Measurements from ENCODE around the gene OR5H2.
"Not testable (repeated sequence)": the region's sequence is repeated elsewhere in the genome, so short reads cannot be mapped to it uniquely, and the experiment has no call there.

The OR5H2 gene

DNA sequence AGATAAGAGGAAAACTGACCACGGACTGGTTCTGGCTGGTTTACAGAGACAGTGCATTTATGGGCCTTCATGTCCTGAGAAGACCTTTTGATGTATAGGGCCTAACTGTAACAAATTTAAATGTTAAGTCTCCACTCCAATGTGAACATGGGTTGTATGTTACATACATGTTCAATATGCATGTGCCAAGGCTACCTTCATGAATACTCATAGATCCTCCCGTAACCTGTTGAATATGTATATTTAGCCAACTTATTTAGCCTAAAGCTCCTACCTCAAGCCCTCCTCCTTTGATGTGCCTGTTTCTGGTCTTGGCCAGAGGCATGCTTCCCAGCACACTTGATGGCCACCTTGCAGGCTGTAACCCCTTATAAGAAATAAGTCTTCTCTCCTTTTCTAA, at the start of gene OR5H2:
Gene OR5H2 (plus strand): TSS at position 301 of the 400 bp plus-strand sequence. CDS start 398 bp downstream, outside the sequence.
- no peak for DNase-seq

DNA sequence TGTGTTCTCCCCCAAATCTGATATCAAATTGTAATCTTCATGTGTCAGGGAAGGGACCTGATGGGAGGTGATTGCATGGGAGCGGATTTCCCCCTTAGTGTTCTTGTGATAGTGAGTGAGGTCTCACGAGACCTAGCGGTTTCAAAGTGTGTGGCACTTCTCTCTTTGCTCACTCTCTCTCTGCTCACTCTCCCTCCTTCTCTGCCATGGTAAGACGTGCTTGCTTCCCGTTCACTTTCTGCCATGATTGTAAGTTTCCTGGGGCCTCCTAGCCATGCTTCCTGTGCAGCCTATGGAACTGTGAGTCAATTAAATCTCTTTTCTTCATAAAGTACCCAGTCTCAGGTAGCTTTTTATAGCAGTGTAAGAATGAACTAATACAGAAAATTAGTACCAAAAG, 48.8 kb upstream of the OR5H2 start:
- no peak for DNase-seq

DNA sequence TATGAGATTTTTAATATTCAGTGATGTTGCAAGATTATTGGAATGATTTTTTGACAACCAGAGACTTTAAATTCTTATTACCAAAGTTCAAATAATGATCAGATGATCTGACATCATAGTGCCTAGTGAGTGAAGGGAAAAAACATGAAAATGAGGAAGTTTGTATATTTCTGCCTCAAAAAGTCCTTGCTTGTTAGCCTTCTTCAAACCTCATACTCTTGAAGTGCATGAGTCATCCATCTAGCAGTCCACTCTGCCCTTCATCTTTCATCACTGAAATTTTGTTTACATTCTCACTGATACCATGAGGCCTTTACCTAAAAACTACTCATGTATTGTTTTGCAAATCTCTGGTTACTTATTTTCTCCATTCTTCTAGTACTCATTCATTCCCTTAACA, 42.2 kb upstream of the OR5H2 start:
- no peak for DNase-seq

DNA sequence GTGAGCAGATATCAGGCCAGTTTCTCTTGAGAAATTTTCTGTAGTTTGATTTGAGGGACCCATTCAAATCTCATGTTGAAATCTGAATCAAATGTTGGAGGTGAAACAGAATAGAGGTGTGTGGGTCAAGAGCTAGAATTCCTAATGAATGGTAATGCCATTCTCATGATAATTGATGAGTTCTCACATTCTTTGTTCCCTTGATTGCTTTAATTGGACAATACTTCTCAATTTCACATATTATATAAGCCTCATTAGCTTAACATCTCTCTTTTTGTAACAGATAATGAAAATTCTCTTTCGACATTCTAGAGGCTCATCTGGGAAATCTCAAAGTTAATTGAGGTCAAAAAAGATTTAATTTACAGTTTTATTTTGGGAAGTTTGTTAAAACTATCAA, 40.1 kb upstream of the OR5H2 start:
- no peak for DNase-seq

DNA sequence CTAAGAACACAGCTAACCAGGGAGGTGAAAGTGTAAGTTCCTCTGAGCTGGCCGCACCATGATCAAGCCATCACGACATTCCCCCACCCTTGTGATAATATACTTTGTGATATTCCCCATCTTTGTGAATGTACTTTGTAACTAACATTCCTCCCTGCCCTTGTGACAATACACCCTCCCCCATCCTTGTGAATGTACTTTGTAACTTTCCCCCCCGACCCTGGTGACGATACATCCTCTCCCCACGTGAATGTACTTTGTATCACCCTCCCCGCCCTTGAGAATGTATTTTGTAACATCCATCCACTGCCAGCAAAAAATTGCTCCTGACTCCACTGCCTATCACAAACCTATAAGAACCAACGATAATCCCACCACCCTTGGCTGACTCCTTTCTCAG, 38.5 kb upstream of the OR5H2 start:
- DNase-seq = no peak

DNA sequence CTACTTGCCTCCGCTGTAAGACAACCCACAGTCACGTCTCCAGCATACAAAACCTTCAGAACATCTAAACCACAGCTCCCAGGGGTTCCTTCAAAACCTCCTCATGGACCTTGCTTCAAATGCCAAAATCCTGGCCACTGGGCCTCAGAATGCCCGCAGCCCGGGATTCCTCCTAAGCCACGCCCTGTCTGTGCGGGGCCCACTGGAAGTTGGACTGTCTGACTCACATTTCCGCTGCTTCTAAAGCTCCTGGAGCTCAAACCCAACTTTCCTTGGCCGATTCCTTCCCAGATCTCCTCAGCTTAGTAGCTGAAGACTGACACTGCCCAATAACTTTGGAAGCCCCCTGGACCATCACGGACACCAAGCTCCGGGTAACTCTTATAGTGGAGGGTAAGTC, 36.2 kb upstream of the OR5H2 start:
- no peak for DNase-seq

DNA sequence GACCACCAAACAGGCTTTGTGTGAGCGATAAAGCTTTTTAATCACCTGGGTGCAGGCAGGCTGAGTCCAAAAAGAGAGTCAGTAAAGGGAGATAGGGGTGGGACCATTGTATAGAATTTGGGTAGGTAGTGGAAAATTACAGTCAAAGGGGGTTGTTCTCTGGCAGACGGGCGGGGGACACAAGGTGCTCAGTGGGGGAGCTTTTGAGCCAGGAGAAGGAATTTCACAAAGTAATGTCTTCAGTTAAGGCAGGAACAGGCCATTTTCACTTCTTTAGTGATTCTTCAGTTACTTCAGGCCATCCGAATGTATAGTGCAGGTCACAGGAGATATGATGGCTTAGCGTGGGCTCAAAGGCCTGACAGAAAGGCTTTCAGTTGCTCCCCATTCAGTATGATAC, 26.3 kb upstream of the OR5H2 start:
- DNase-seq = not testable (repeated sequence)

DNA sequence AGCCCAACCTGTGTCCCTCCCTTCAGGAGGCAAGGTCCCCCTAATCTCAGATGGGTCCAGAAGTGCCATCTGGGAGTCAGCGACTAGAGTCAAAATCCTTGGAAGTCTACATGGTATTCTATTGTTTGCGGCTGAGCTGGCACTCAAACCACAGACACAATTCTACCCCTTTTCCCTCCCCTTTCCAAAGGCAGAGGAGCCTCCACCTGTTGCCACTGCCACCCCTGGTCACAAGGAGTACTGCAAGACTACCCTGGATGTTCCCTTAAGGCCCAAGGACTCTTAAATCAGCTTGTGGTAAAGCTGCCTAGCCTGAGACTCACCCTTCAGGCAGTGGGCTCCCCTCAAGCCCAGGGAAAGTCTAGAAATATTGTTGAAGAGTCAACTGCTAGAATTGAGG, 22.6 kb upstream of the OR5H2 start:
- peak; percentile 16 for DNase-seq

DNA sequence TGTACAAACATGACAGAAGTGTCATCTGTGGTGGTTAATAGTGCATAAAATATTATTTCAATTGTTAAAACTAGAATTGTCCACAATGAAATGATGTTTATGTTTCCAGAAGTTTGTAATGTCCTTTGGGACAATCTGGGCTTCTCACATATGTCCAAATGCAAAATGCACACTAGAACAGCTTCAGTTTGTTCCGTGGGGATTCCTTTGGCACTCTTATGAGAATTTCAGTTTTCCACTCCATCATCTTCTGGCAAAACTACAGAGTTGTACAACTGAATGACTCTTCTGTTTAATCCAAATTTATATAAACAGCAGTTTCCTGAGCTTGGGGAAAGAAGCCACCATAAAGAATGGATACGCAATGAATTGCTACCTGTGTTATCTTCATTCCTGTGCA, 20.3 kb upstream of the OR5H2 start:
- DNase-seq = no peak

DNA sequence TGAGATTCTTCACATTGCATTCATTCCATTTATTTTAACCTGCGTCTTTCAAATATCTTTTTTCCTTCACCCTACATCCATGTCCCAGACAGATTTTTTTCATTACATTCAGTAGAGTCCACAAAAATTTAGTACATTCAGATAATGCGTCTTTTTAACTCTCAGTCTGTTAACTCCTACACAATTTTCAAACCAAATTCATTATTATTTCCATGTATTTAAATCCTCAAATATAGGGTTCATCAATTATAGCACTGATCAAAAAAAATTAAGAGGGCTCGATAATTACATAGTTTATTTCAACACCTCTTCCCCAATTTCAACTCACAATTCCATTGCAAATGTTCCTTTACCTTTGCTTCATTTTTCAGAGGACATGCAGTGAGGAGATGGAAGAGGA, 18.4 kb upstream of the OR5H2 start, which contains the start of gene OR5H6:
Gene OR5H6 (plus strand): TSS at position 301 of the 400 bp plus-strand sequence. CDS start 89 bp downstream, at position 390.
- no peak for DNase-seq

DNA sequence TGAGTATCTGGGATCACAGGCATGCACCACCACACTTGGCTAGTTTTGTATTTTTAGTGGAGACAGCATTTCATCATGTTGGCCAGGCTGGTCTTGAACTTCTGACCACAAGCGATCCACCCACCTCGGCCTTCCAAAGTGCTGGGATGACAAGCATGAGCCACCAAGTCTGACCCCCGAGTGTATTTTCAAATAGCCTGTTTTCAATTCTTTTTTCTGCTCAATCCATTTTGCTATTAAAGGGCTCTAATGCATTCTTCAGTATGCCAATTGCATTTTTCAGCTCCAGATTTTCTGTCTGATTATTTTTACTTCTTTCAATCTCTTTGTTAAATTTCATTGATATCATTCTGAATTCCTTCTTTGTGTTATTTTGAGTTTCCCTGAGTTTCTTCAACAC, 12.5 kb upstream of the OR5H2 start:
- no peak for DNase-seq

DNA sequence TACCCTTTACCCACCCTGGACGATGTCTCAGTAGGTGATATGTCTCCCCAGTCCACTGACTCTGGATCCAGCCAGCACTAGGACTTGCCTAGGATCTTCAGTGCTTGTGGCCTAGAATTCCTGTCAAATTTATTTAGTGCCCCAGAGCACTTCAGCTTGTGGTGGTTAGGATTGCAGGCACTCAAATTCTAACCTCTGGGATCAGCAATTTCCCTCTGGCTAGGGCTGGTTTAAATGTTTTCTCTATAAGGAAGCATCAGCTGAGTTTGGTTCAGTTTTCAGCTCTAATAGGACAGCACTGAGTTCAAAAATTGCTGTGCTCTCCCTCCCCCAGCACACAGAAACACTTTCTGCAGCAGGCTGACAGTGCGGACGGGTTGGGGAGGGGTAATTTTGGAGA, 10.2 kb upstream of the OR5H2 start:
- DNase-seq = no peak

DNA sequence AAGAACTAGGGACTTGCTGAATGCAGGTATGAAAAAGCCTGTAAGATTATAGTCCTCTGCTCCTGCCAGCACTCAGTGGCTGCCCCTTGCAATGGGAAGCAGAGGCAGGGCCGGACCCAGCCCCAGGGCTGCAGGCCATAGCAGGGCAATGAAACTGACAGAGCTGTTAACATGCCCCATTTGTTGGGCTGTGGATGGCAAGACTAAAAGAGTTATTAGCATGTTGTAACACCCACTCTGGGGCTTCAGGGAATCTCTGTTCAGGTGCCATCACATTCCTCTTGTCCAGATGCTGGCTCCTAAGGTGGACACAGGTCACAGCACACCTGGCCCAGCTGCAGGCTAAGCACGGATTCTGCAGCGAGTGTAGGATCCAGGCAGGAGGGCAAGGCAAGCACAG, 7.4 kb upstream of the OR5H2 start:
- no peak for DNase-seq

DNA sequence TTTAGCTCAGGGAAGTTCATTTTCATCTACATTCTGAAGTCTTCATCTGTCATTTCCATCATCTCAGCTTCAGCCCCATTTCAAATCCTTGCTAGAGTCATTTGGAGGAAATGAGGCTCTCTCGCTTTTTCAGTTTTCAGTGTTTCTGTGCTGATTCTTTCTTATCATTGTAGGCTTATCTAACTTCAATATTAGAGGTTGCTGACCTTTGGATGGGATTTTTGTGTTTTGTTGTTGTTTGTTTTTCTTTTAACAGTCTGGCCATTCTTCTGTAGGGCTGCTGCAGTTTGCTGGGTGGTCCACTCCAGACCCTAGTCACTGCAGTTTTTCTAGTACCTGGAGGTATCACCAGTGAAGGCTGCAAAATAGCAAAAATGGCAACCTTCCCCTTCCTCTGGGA, 8.6 kb downstream of the OR5H2 start:
- no peak for DNase-seq

DNA sequence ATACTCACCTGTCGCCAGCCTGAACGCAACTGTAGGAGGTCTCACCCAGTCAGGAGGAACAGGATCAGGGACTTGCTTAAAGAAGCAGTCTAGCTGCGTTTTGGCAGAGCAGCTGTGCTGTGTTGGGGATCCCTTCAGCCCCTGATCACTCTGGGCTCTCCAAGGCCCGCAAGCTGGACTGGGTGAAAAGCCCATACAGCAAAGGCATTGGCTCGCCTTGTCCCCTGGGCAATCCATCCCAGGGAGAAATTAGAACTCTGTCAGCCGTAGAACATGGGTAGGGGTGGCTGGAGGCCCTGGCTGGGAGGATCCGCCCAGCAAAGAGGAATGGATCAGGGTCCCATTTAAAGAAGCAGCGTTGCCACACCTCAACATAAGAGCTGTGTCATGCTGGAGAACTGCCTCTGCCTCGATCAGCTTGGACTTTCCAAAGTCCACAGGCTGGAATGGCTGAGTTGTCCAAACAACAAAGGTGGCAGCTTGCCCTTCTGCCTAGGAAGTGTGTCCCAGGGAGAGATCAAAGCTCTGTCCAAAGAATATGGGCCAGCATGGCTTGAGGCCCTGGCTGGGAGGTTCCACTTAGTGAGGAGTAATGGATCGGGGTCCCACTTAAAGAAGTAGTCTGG, 9.1 kb downstream of the OR5H2 start:
- DNase-seq = no peak

DNA sequence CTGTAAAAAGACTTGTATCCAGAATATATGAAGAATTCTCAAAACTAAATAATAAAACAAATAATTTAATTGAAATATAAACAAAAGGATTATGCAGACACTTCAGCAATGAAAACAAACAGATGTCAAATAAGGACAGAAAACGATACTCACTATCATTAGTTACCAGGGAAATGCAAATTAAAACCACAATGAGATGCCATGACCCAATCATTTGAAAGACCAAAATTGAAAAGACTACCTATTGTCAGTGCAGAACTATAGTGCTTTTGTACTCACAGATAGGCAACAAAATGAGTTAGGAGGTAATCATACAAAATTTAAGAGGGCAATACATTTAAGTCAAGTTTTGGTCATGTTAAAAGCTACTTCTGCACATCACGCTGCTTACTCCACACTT, 39.8 kb downstream of the OR5H2 start:
- DNase-seq = no peak

DNA sequence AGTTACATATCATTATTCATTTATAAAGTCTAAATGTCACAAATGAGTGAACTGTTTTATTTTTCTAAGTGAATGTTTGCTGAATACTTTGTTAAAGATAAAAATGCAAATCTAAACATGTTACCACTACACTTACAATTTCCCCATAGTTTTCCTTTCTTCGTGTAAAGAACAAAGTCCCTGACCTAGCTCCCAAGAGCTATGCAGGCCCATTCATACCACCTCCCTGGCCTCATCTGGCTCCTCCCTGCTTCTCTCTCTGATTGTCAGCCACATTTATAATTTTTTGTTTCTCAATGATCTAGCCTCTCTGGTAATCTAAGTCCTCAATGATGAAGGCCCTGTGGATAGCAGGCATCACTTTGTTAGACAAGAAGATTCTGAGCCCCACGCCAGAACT, 40.4 kb downstream of the OR5H2 start:
- DNase-seq = no peak

DNA sequence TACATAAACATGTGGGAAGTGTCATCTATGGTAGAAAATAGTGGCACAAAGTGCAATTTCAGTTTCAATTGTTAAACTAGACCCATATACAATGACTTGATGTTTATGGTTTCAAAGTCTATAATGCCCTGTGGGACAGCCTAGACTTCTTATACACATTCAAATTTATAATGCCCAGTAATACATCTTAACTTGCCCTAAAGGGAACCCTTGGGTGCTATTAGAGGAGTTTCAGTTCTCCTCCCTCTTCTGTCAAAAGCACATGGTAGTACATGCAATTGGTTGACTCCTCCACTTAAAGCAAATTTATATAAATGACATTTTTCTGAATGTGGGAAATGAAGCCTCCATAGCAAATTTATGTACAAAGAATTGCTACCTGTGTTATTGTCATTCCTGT, 41.1 kb downstream of the OR5H2 start:
- DNase-seq = no peak

DNA sequence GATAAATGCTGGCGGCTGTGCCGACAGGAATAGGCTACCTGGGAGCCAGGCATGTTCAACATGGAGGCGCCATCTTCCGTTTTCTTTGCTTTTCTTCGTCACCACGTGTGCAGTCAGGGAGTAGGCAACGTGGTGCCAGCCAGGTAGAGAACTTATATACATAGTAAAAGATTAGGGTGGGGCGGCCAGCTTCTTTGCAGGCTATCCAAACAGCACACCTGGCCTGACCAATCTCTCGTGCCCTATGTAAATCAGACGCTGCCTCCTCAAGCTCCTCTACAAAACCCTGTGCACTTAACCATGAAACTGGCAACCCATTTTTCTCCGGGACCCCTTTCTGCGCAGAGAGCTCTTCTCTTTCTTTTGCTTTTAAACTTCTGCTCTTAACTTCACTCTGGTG, 42.8 kb downstream of the OR5H2 start:
- no peak for DNase-seq

DNA sequence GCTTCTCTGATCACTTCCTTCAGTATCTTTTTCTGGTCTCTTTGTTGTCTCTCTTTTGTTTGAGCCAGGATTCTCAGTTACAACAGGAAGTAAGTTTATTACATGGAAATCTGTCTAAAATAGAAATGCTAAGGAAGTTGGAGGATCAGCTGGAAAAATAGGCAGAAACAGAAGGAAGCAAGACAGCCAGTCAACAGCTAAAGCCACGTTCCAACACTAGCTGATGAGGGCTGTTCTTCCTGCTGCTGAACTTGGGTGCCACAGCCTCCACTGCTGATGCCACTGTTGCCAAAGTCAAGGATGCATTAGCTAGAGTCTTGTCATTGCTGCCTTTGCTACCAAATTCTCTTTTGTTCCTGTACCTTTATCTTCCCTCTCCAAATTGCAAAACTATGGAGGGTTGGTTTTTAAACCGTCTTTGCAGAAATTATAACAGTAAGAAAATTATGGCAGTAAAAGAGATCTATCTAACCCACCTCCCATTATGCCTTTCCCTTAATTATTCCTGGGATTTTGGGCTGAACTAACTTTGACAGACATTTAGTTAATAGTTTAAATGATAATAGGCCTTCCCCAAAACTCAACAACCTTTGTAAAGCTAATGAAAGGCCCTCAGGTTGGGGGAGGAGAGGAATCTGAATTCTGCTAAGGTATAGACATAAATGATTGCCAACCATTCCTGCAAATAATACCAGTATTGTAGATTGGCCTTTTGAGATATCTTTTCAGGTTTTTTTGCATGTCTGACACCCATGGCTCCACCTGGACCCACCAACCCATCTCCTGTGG, 44.0 kb downstream of the OR5H2 start:
- no peak for DNase-seq

DNA sequence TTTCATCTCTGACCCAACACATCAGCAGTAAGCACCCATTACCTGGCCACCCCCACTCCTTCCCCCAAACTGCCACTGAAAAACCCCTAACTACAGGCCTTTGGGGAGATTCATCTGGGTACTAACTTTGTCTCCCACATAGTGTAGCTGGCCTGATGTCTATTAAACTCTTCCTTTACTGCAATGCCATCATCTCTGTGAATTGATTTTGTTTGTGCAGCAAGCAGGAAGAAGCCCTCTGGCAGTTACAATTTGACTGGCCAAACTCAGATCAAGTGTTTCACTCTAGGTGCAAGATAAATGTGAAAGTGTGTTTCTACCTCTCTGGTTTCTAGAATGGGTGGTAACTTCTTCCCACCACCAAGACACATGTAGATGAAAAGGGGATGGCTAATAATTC, 44.6 kb downstream of the OR5H2 start:
- DNase-seq = peak; percentile 75

DNA sequence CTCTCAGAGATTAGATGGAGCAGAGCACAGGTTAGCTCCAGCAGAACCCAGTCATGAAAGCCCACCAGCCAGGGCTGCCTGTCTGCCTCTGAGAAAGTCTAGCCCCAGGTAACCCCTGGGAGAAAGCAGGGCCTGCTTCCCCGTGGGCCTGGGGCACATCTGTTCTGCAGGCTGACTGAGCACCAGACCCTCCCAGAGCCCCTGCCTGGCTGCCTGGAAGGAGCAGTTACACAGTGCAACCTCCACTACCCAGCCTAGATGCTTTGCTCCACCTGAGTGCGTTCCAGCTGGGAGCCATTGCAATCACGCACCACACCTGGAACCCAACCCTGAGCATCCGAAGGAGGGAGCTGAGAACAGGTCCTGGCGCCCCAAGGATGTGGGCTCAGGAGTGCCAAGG, 46.6 kb downstream of the OR5H2 start:
- DNase-seq = no peak

DNA sequence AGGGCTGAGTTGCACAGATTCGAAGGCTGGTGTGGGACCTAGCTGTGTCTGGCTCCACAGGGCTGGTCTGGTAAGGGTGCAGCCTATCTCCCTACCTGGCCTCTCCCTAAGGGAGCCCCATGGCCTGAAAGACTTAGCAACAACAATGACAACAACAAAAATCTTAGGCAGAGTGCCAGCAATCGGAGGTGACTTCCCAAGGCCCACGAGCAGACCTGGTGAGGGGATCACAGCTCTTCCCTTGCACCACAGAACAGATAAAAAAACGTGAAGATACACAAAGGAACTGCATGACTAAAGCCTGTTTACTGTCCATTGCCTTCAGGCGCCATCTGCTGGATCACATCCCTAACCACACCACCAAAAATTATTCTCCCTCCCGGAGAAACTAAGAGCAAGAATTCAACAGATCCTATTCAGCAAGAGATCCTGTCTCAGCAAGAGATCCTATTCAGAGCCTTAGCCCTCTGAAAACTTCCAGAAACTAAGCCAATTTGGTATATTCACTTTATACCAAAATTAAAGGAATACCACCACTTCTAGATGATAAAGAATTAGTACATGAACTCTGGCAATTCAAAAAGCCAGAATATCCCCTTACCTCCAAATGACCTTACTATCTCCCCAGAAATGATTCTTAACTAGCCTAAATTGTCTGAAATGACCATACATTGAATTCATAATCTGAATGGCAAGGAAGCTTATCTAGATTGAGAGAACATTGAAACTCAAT, 47.3 kb downstream of the OR5H2 start:
- DNase-seq = peak; percentile 69

DNA sequence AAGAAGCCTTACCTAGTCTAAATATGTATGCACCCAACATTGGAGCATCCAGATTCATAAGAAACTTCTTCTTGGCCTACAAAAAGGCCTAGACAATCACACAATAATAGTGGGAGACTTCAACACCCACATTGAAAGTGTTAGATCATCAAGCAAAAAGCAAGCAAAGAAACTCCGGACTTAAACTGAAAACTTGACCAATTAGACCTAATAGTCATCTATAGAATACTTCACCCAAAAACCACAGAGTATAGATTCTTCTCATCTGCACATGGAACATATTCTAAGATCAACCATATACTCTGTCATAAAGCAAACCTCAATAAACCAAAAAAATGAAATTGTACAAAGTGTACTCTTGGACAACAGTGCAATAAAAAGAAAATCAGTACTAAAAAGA, 49.0 kb downstream of the OR5H2 start:
- peak; percentile 35 for DNase-seq
